ENCODE measurements around the gene AGPAT4. TPM values are rescaled to one million over a fixed set of nuclear protein-coding genes. Genes with fewer than 3 reads are reported as not detected.
"Not testable (repeated sequence)": the region's sequence is repeated elsewhere in the genome, so short reads cannot be mapped to it uniquely, and the experiment has no call there.

The AGPAT4 gene
- polyA plus RNA-seq, 1 experiment: 3.7 TPM

GRCh38 chr6:161228096-161228495 lies 45.8 kb downstream of the AGPAT4 start:
- Histone ChIP-seq H3K36me3 (ENCODE audit: control insufficient read depth, insufficient read depth, low read length) (no peaks in the 10 kb centered on the region), H3K4me3 (ENCODE audit: low read depth, low read length) (no peak overlapping the region), H3K27me3 (ENCODE audit: control insufficient read depth, insufficient read depth, low read length) (no peaks in the 10 kb centered on the region)
- no peak for DNase-seq (ENCODE audit: low read depth)
- ChIA-PET CTCF (no interaction called here), POLR2A (no interaction called here)
- TF ChIP-seq CTCF (IDR thresholded peaks at IDR 0.05; ENCODE audit: insufficient read depth, low read depth, low read length): no peak

GRCh38 chr6:161227004-161227960 lies 46.6 kb downstream of the AGPAT4 start:
- no peaks in the 10 kb centered on the region for H3K27me3 ChIP-seq (ENCODE audit: control insufficient read depth, insufficient read depth, low read length)
- no peak for DNase-seq (ENCODE audit: low read depth)
- H3K36me3 ChIP-seq (ENCODE audit: control insufficient read depth, insufficient read depth, low read length): no peaks in the 10 kb centered on the region
- ChIA-PET CTCF (no interaction called here), POLR2A (no interaction called here)
- TF ChIP-seq CTCF (IDR thresholded peaks at IDR 0.05; ENCODE audit: insufficient read depth, low read depth, low read length): no peak
- no peak overlapping the region for H3K4me3 ChIP-seq (ENCODE audit: low read depth, low read length)

- Histone ChIP-seq H3K4me3 (ENCODE audit: low read depth, low read length) (no peak overlapping the region), H3K27me3 (ENCODE audit: control insufficient read depth, insufficient read depth, low read length) (no peaks in the 10 kb centered on the region), H3K36me3 (ENCODE audit: control insufficient read depth, insufficient read depth, low read length) (no peaks in the 10 kb centered on the region)
- no peak for TF ChIP-seq CTCF (IDR thresholded peaks at IDR 0.05; ENCODE audit: insufficient read depth, low read depth, low read length)
- ChIA-PET CTCF (no interaction called here), POLR2A (no interaction called here)
- no peak for DNase-seq (ENCODE audit: low read depth)
These were observed 47.6 kb downstream of the AGPAT4 start for GRCh38 chr6:161226009-161226964.

GRCh38 chr6:161225681-161226008 lies 48.2 kb downstream of the AGPAT4 start:
- ChIA-PET CTCF (no interaction called here), POLR2A (no interaction called here)
- H3K4me3 ChIP-seq (ENCODE audit: low read depth, low read length): no peak overlapping the region
- no peaks in the 10 kb centered on the region for H3K27me3 ChIP-seq (ENCODE audit: control insufficient read depth, insufficient read depth, low read length)
- no peak for TF ChIP-seq CTCF (IDR thresholded peaks at IDR 0.05; ENCODE audit: insufficient read depth, low read depth, low read length)
- no peaks in the 10 kb centered on the region for H3K36me3 ChIP-seq (ENCODE audit: control insufficient read depth, insufficient read depth, low read length)
- no peak for DNase-seq (ENCODE audit: low read depth)

- H3K36me3 ChIP-seq (ENCODE audit: control insufficient read depth, insufficient read depth, low read length); H3K4me3 ChIP-seq (ENCODE audit: low read depth, low read length); CTCF ChIA-PET; H3K27me3 ChIP-seq (ENCODE audit: control insufficient read depth, insufficient read depth, low read length); POLR2A ChIA-PET; DNase-seq (ENCODE audit: low read depth): not testable (repeated sequence)
These were observed 48.7 kb downstream of the AGPAT4 start for GRCh38 chr6:161224951-161225680.
